ENCODE results near the gene RUNDC1. TPM values are rescaled to one million over a fixed set of nuclear protein-coding genes. Genes with fewer than 3 reads are reported as not detected.
"Not testable (repeated sequence)": the region's sequence is repeated elsewhere in the genome, so short reads cannot be mapped to it uniquely, and the experiment has no call there.

RUNDC1 gene
- polyA plus RNA-seq, 1 donor: 17.6 TPM

DNA sequence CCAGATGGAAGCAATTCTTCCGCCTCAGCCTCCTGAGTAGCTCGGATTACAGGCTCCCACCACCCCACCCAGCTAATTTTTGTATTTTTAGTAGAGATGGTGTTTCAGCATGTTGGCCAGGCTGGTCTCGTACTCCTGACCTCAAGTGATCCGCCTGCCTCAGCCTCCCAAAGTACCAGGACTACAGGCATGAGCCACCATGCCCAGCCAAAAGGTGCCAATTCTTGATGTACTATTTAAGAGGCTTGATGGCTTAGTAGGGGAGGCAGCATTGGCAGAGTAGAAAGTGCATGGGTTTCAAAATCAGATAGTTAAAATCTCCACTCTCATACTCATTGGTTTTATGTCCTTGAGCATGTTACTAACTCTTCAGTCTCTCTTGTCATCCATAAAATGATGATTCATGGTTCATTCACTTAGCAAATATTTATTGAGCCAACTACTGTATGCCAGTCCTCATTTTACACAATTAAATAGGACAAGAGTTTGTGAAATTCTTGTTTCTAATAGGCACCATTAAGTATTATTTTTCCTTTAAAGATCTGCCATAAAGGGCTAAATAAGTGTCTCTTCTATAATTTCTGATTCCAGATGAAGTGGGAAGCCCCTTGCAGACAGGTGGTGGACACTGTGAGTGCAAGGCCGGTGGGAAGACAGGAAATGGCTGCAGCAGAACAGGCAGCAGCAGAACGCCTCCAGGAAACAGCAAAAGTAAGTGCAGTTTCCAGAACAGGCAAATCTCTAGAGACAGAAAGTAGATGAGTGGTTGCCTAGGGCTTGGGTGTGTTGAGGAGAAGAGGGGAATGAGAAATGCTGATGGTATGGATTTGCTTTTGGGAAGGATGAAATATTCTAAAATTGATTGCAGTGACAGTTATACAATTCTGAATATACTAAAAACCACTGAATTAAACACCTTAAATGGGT lies 9.6 kb downstream of the RUNDC1 start:
- DNase-seq: no peak

GRCh38 chr17:42991471-42991870 lies 11.1 kb downstream of the RUNDC1 start:
- no peak for DNase-seq

DNA sequence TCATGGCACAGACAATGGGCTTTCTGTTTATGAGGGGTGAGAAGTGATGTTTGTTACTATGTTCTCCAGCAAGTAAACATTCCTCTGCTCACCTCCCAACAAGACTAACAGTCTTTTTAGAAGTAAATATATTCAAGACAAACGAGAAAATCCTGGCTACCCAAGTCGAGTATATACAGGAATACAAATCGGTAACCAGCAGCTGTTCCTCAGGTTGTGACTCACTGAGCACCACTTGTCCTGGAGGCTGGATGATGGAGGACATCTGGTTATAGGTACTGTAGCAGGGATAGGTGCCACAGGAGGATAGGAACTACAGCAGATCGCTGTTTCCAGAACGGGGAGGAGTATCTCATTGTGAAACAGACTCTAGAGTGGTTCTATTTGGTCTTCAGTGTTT lies 12.5 kb downstream of the RUNDC1 start:
- DNase-seq: no peak

GRCh38 chr17:42993913-42994312 lies 13.5 kb downstream of the RUNDC1 start:
- DNase-seq: not testable (repeated sequence)

DNA sequence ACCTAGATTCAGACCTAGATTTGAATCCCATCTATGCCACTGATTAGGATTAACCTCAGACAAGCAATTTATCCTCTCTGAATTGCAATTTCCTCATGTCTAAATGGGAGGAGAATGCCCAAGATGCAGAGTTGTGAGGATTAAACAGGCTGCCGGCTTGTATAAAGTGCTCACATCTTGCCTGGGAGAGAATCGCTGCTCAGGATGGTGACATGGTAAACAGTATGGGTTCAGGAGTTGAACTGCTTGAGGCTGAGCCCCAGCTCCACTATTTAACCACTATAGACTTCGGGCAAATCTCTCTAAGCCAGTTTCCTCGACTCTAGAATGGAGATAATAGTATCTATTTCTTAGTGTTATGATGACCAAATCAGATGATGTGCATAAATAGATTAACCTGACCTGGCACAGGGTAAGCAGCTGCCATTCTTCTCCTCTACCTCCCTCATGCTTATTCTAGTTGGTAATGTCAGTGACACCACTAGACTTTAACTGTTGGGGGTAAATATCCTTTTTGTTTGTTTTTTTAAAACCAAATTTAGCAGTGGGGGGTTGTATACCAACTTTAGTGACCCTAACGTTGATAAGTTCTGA lies 17.1 kb downstream of the RUNDC1 start:
- no peak for DNase-seq

GRCh38 chr17:42997984-42998938 lies 17.9 kb downstream of the RUNDC1 start, which contains the start of gene RPL27:
Gene RPL27, plus strand, starts transcription at chr17:42998419. Its CDS starts 332 bp downstream, at chr17:42998751.
- DNase-seq: peak; percentile 100

DNA sequence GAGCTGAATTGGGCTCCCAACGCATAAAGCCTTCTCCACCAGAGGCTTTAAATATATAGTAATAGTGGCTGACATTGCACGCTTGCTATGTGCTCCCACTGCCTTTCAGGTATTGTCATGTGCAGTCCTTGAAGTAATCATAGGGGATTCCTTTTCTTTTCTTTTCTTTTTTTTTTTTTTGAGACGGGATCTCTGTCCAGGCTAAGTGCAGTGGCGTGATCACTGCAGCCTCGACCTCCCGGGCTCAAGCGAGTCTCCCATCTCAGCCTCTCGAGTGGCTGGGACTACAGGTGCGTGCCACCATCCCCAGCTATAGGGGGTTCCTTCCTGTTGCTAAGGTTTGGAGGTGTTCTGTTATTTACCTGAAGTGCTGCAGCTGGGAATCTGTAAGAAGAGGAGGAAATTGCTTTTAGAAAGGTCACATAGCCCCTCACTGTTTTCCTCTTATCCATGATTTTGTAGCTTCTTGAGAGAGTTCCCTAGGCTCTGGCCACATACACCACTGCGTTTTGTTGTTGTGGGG lies 18.7 kb downstream of the RUNDC1 start:
- no peak for DNase-seq

- not testable (repeated sequence) for DNase-seq
Measured at GRCh38 chr17:43000894-43001293, 20.5 kb downstream of the RUNDC1 start.

- DNase-seq: no peak
Measured at GRCh38 chr17:43003542-43004172, 23.3 kb downstream of the RUNDC1 start.

DNA sequence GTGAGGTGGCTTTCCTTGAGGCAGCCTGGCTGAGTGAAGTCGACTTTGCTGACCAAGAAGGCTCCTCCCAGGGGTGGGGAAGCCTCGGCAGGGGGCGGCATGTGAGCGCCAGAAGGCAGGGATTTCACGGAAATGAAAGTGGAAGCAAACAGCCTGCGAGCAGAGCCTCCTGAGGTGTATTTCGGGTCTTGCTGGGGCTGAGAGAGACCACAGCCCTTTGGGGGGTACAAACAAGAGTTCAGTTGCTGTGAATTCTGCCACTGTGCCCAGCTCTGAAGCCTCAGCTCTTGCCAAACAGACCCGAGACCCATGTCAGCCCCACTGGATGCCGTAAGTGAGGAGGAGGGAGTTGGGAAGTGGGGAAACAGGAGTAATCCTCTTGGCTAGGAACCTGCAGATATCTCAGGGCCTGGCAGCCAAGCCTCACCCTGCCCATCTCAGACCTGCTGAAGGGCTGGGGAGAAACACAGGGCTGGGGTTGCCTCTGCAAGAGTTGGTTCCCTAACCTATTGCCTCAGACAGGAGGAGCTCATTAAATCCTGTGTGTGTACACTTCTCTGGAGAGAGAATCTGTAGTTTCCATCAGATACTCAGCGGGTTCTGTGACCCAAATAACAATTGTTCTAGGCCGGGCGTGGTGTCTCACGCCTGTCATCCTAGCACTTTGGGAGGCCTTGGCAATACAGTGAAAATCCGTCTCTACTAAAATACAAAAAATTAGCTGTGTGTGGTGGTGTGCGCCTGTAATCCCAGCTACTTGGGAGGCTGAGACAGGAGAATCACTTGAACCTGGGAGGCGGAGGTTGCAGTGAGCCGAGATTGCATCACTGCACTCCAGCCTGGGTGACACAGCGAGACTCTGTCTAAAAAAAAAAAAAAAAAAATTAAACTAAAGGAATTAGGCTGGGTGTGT lies 26.5 kb downstream of the RUNDC1 start, which contains the start of gene IFI35:
Gene IFI35 (plus strand): TSS at position 146 of the 913 bp plus-strand sequence. CDS start 164 bp downstream, at position 310.
- peak; percentile 60 for DNase-seq

- DNase-seq: no peak
Measured at GRCh38 chr17:43010667-43011308, 30.4 kb downstream of the RUNDC1 start.

- no peak for DNase-seq
Measured at GRCh38 chr17:43011728-43012472, 31.5 kb downstream of the RUNDC1 start.

DNA sequence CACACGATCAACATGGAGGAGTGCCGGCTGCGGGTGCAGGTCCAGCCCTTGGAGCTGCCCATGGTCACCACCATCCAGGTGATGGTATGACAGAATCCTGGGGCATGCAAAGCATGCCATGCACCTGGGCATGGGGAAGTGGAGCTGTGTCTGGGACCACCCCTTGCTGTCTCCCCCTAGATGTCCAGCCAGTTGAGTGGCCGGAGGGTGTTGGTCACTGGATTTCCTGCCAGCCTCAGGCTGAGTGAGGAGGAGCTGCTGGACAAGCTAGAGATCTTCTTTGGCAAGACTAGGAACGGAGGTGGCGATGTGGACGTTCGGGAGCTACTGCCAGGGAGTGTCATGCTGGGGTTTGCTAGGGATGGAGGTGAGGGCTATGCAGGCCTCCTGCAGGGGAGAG lies 32.9 kb downstream of the RUNDC1 start:
- DNase-seq: no peak

GRCh38 chr17:43014020-43014648 lies 33.8 kb downstream of the RUNDC1 start:
- no peak for DNase-seq

DNA sequence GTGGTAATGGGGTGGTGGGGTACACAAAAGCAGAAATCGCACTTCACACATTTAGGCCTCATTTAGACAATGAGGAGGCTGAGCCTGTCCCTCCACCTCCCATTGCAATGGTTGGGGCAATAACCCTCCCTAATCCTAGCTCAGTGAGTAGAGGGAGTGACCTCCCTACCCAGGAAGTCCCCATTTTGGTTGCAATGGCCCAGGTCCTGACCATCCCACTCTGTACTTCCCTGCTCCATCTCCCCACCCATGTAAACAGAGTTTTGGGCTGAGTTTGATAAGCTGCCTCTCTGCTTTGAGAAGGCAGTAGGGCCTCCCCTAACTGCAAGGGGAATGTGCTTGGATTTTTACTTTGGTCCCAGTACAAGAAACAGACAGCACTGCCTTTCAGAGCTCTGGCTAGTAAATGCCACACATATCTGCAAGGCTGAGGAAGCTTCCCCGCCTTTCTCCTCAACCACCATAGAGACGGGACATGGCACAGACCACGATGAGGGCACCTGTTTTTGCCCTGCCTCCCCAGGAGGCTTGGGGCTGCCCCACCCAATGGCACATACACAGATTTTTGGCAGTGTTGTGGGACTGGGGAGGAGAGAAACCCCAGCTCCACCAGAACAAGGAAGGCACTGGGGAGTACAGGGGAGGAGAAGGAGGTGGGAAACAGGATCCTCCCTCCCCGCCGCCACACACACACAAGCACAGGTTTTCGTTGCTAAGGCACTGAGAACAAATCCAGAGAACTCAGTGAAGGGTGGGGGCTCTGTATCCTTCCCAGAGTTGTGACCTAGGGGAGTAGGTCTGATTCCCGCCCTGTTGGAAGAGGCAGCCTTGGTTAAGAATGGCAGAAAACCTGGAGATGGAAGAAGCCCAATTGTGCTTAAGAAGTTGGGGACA lies 34.5 kb downstream of the RUNDC1 start:
- peak; percentile 30 for DNase-seq

GRCh38 chr17:43015579-43015978 lies 35.2 kb downstream of the RUNDC1 start:
- DNase-seq: no peak

DNA sequence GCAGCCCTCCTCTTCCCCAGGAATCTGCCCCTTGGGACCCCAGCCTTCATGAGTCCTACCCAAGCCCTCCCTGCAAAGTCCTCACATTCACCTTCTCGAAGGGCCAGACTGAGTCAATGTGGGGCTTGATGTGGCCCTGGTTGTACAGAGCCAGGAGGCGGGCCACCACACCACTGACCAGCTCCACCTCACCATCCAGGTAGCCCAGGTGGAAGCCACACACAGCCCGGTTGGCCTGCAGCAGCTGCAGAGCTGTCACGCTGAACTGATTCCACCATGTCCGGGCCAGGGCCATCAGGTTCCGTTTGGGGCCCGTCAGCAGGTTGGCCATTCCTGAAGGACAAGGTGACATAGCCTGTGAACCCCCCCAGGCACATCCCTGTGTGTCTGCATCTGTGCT lies 35.9 kb downstream of the RUNDC1 start:
- DNase-seq: no peak

Measured in left kidney (tissue), 2 donors.